Panc1 (cell line): Measurements from ENCODE around the gene TTC17. TPM values are rescaled to one million over a fixed set of nuclear protein-coding genes. Genes with fewer than 3 reads are reported as not detected.

Experiments used
- ATAC-seq: fragments of 200-7000 bp; cut with Tn5 transposase; 2 replicates; pipeline ENCODE4 v1.9.1; 2020; ENCODE audit warnings: mild to moderate bottlenecking, moderate library complexity
- BruUV-seq: library from RNA; stranded (reverse); fragments of 400-500 nt; replicated peaks from 2 replicates; lab custom pipeline; 2021; lab: Mats Ljungman, UMichigan
- CTCF ChIA-PET: fragments of 300-600 bp; sonication (Branson Sonifier 250); formaldehyde crosslinking; loops from one replicate; lab custom pipeline; 2022; ENCODE audit warnings: antibody characterized with exemption; lab: Charles Lee
- POLR2A ChIA-PET: fragments of 300-600 bp; sonication (Branson Sonifier 250); formaldehyde crosslinking; loops from one replicate; lab custom pipeline; 2022; ENCODE audit warnings: antibody characterized with exemption; lab: Charles Lee
- DNase-seq: peaks from one replicate; pipeline ENCODE4 v3.0.0-alpha.2; 2010; ENCODE audit warnings: low read depth, low spot score
- H3K27ac ChIP-seq: 2 replicates; pipeline ENCODE4 v1.5.1; 2011; ENCODE audit warnings: mild to moderate bottlenecking, low read length, inconsistent platforms
- H3K27me3 ChIP-seq: fragments of 200-500 bp; sonication (Bioruptor generic); 2 replicates; pipeline ENCODE4 v1.6.0; 2014; ENCODE audit warnings: low read length, inconsistent platforms; ENCODE audit not compliant: control insufficient read depth, insufficient read depth
- H3K36me3 ChIP-seq: fragments of 200-500 bp; sonication (Bioruptor generic); 2 replicates; pipeline ENCODE4 v1.5.1; 2014; ENCODE audit warnings: inconsistent platforms, mild to moderate bottlenecking, low read length, moderate library complexity; ENCODE audit not compliant: control insufficient read depth, insufficient read depth
- H3K4me1 ChIP-seq: 2 replicates; pipeline ENCODE4 v1.5.1; 2011; ENCODE audit warnings: inconsistent platforms, mild to moderate bottlenecking, low read length, moderate library complexity; ENCODE audit not compliant: control insufficient read depth, insufficient read depth
- H3K4me3 ChIP-seq, 2 experiments: 2 replicates each; pipeline ENCODE4 v1.5.1; 2011 to 2012; ENCODE audit warnings: low read depth in 2 of 2, low read length in 2 of 2, mild to moderate bottlenecking in 2 of 2, inconsistent platforms in 1 of 2, moderate library complexity in 1 of 2
- H3K9me3 ChIP-seq: fragments of 200-500 bp; sonication (Bioruptor generic); 2 replicates; pipeline ENCODE4 v1.5.1; 2014; ENCODE audit warnings: low read depth, mild to moderate bottlenecking, inconsistent platforms, low read length, moderate library complexity; ENCODE audit not compliant: control insufficient read depth, insufficient read depth
- CTCF ChIP-seq: fragments of 450-650 bp; IDR thresholded peaks from 2 replicates; pipeline ENCODE4 v1.5.1; 2017; ENCODE audit warnings: mild to moderate bottlenecking
- POLR2AphosphoS5 ChIP-seq: IDR thresholded peaks from 2 replicates; pipeline ENCODE4 v1.6.1; 2012; ENCODE audit warnings: mild to moderate bottlenecking, low read depth, low read length, moderate library complexity
- REST ChIP-seq, 2 experiments: IDR thresholded peaks; 2 replicates each; pipeline ENCODE4 v1.6.1; 2011 to 2012; ENCODE audit warnings: low read depth in 2 of 2, control low read depth in 1 of 2, low read length in 1 of 2, mild to moderate bottlenecking in 1 of 2, moderate library complexity in 1 of 2; ENCODE audit not compliant: insufficient read depth in 1 of 2
- SIN3A ChIP-seq: IDR thresholded peaks from 2 replicates; pipeline ENCODE4 v1.6.1; 2012; ENCODE audit warnings: low read depth, mild to moderate bottlenecking, low read length, moderate library complexity, borderline replicate concordance; ENCODE audit not compliant: insufficient read depth
- TCF7L2 ChIP-seq: IDR thresholded peaks from 2 replicates; pipeline ENCODE4 v1.6.1; 2011; ENCODE audit warnings: mild to moderate bottlenecking, low read depth, low read length, inconsistent platforms
- in situ Hi-C: cut with HindIII; loops from 2 replicates; pipeline ENCODE4 v1.10.0; 2016; ENCODE audit warnings: low sequenced_read_pairs, low pct_unique_long_range_greater_than_20kb
- intact Hi-C: fragments of 100-400 bp; cut with micrococcal nuclease; formaldehyde crosslinking; loops from one replicate; pipeline ENCODE4 v1.10.0; 2022; ENCODE audit not compliant: unreplicated experiment
- total RNA-seq: library from RNA; stranded (reverse); gene quantifications from one replicate; pipeline ENCODE4 v1.2.1, GENCODE V29; 2021; ENCODE audit not compliant: unreplicated experiment

TTC17 gene
- total RNA-seq, 1 experiment from 2014 or later: 54.2 TPM

DNA sequence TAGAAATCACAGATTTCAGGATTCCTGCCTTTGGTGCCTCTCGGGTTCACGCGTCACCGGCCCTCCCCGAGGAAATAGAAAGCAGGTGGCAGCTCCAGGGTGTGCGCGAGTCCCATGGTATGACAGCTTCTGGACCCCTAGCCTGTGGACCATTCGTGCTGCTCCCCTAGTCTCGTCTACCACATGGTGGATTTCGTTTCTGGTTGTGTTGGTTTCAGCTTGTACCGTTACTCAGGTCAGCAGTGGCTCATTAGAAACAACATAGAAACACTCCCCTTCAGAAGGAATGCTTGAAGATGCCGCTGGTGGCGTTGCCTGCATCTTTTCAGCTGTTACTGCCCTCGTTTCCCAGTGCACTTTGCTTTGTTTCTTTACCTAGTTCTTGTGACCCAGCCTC is 700 bp downstream of the TTC17 start:
- in situ Hi-C loops: no loop called here
- peak; percentile 55 for ATAC-seq
- POLR2A ChIA-PET: interaction anchor here (0.6 kb wide), 1 partner anchor 77 kb away, joined by 3 read pairs; no protein-coding TSS in a partner anchor

GRCh38 chr11:43360361-43361032 is 1.8 kb downstream of the TTC17 start:
- no peaks in the 10 kb centered on the region for H3K9me3 ChIP-seq
- H3K27ac ChIP-seq: peak overlapping the region; percentile 98; the same call in 1 of the 2 replicates
- ChIA-PET CTCF (interaction anchor here (0.6 kb wide), 1 partner anchor 12 kb away, joined by 5 read pairs; no protein-coding TSS in a partner anchor), POLR2A (no interaction called here)
- H3K4me3 ChIP-seq: peak overlapping the region; percentile 80 to 100
- no peaks in the 10 kb centered on the region for H3K27me3 ChIP-seq
- ATAC-seq (no peak), DNase-seq (no peak)
- peaks cover 19% of the 10 kb centered on the region for H3K4me1 ChIP-seq
- intact Hi-C loops (no loop called here), in situ Hi-C loops (no loop called here)
- H3K36me3 ChIP-seq: no peaks in the 10 kb centered on the region; the same call in none of the 2 replicates
- TSS peak; percentile 71 for BruUV-seq
- TF ChIP-seq CTCF (no peak), TCF7L2 (no peak), REST (IDR thresholded peaks at IDR 0.05; ENCODE audit: insufficient read depth in 1 of 2, low read depth in 2 of 2, low read length in 1 of 2) (no peak), SIN3A (no peak)

More for the DNA sequence above, 700 bp downstream of the TTC17 start:
- no peak for TF ChIP-seq SIN3A
- no peak for TF ChIP-seq TCF7L2
- TF ChIP-seq CTCF: no peak
- no peak for TF ChIP-seq POLR2AphosphoS5
- TF ChIP-seq REST (IDR thresholded peaks at IDR 0.05; ENCODE audit: insufficient read depth in 1 of 2, low read depth in 2 of 2, low read length in 1 of 2): no peak
- Histone ChIP-seq H3K27ac (peak overlapping the region; percentile 98), H3K9me3 (no peaks in the 10 kb centered on the region), H3K36me3 (no peaks in the 10 kb centered on the region; the same call in none of the 2 replicates), H3K4me3 (peak overlapping the region; percentile 80 to 100), H3K4me1 (peaks cover 19% of the 10 kb centered on the region), H3K27me3 (no peaks in the 10 kb centered on the region)
- BruUV-seq: no TSS peak
- DNase-seq: no peak
- CTCF ChIA-PET: interaction anchor here (0.6 kb wide), 1 partner anchor 36 kb away, joined by 9 read pairs; no protein-coding TSS in a partner anchor
- intact Hi-C loops: no loop called here
